Adipose tissue (tissue), 3 donors: ENCODE measurements around the gene DCTN5. TPM values are rescaled to one million over a fixed set of nuclear protein-coding genes. Genes with fewer than 3 reads are reported as not detected.
"Not testable (repeated sequence)": the region's sequence is repeated elsewhere in the genome, so short reads cannot be mapped to it uniquely, and the experiment has no call there.

Experiments
- H3K27ac ChIP-seq: one replicate; pipeline ENCODE4 v1.5.1; 2013; ENCODE audit warnings: low read depth, low read length
- WGBS, 3 donors: extraction: QIAGEN DNeasy Blood & Tissue Kit; methylation state at CpG; one replicate each; pipeline ENCODE4 v1.1.7; 2013; 5-methylcytosine and 5-hydroxymethylcytosine counted together
- polyA plus RNA-seq, 3 donors: library from polyadenylated mRNA; stranded (reverse); fragments of 200-250 nt; gene quantifications; one replicate each; pipeline ENCODE4 v1.2.3, GENCODE V29; 2013
- donor health status: healthy with polysubstance abuse.
- donor health status: Bipolar disorder and iron deficiency.
- donor health status: healthy.

The DCTN5 gene
- polyA plus RNA-seq, 3 donors, result 9.2 to 19.8 (median 9.6) TPM

- 42 to 71% (median 63%) methylated on average over 4 of the region's 4 CpGs for WGBS, 3 donors
- H3K27ac ChIP-seq, result no peak overlapping the region
Measured at GRCh38 chr16:23711785-23712184, 70.5 kb downstream of the DCTN5 start.

- H3K27ac ChIP-seq, result no peak within 1 kb of the TSS
Measured at GRCh38 chr16:23712976-23713375, 71.7 kb downstream of the DCTN5 start, which contains the start of gene ERN2. Gene ERN2 (minus strand): TSS chr16:23713222. CDS start chr16:23713187, 35 bp downstream.

GRCh38 chr16:23716484-23716883 is 75.2 kb downstream of the DCTN5 start:
- whole genome bisulfite sequencing, 3 donors, result 77 to 85% (median 83%) methylated on average over 5 of the region's 5 CpGs
- H3K27ac ChIP-seq, result no peak overlapping the region

More at GRCh38 chr16:23712976-23713375, 71.7 kb downstream of the DCTN5 start, which contains the start of gene ERN2:
- 2 to 6% (median 5%) methylated on average over 24 to 37 of the region's 37 CpGs for WGBS, 3 donors

- not testable (repeated sequence) for H3K27ac ChIP-seq
- 71 to 85% (median 79%) methylated on average over 9 of the region's 9 CpGs for WGBS, 3 donors
Measured at GRCh38 chr16:23722613-23723240, 81.5 kb downstream of the DCTN5 start.

GRCh38 chr16:23724096-23724784 is 83.0 kb downstream of the DCTN5 start:
- WGBS, 3 donors, result 66 to 76% (median 74%) methylated on average over 8 of the region's 8 CpGs
- H3K27ac ChIP-seq, result no peak overlapping the region

GRCh38 chr16:23724785-23725131 is 83.5 kb downstream of the DCTN5 start:
- WGBS, 3 donors, result 63 to 73% (median 69%) methylated on average over 3 of the region's 3 CpGs
- H3K27ac ChIP-seq, result no peak overlapping the region

GRCh38 chr16:23726710-23727109 is 85.4 kb downstream of the DCTN5 start:
- H3K27ac ChIP-seq, result no peak overlapping the region

More at GRCh38 chr16:23726710-23727109, 85.4 kb downstream of the DCTN5 start:
- WGBS, 3 donors, result 80 to 86% (median 82%) methylated on average over 3 of the region's 3 CpGs

Other genes with a start within 250 kb of the DCTN5 start
- 10 to 100 TPM in 2 of 3 donors, 1 to 10 TPM in 1; 7.3 to 12.4 (median 12.3) TPM for gene COG7, start 188.3 kb upstream of the DCTN5 start, polyA plus RNA-seq
- 10 to 100 TPM; 17.6 to 33.4 (median 22.8) TPM for gene GGA2, start 131.0 kb upstream of the DCTN5 start, polyA plus RNA-seq
- gene EARS2, start 84.1 kb upstream of the DCTN5 start, polyA plus RNA-seq, result 10 to 100 TPM in 1 of 3 donors, 1 to 10 TPM in 2; 7.0 to 11.6 (median 9.0) TPM
- 10 to 100 TPM in 2 of 3 donors, 1 to 10 TPM in 1; 8.4 to 20.0 (median 14.3) TPM for gene UBFD1, start 83.7 kb upstream of the DCTN5 start, polyA plus RNA-seq
- 100 to 1,000 TPM in 2 of 3 donors, 10 to 100 TPM in 1; 81.0 to 174 (median 116) TPM for gene NDUFAB1, start 45.1 kb upstream of the DCTN5 start, polyA plus RNA-seq
- 1 to 10 TPM; 2.6 to 6.9 (median 5.4) TPM for gene PALB2, start 156 bp upstream of the DCTN5 start, polyA plus RNA-seq
- 1 to 10 TPM in 2 of 3 donors, under 1 TPM in 1; 0.76 to 3.3 (median 1.2) TPM for gene PLK1, start 37.4 kb downstream of the DCTN5 start, polyA plus RNA-seq
- gene ERN2, start 71.8 kb downstream of the DCTN5 start, polyA plus RNA-seq, result 1 to 10 TPM in 1 of 3 donors, under 1 TPM in 2; 0.24 to 8.0 (median 0.34) TPM
- under 1 TPM in 2 of 3 donors, not detected in 1; 0.05 to 0.09 TPM for gene CHP2, start 113.6 kb downstream of the DCTN5 start, polyA plus RNA-seq
- gene PRKCB, start 194.5 kb downstream of the DCTN5 start, polyA plus RNA-seq, result 1 to 10 TPM in 2 of 3 donors, under 1 TPM in 1; 0.67 to 4.5 (median 3.1) TPM